Duodenal mucosa (tissue), 2 donors: ENCODE data around the gene RNF8.

Experiments
- H3K27ac ChIP-seq: one replicate; pipeline ENCODE4 v1.7.0; 2013; ENCODE audit warnings: low read depth, low read length
- H3K27me3 ChIP-seq, 2 donors: one replicate each; pipeline ENCODE4 v1.7.0; 2013; ENCODE audit warnings: low read length in 2 of 2, control low read depth in 1 of 2; ENCODE audit not compliant: insufficient read depth in 2 of 2, control insufficient read depth in 1 of 2
- H3K36me3 ChIP-seq, 2 donors: one replicate each; pipeline ENCODE4 v1.7.0; 2013; ENCODE audit warnings: low read length in 2 of 2, control low read depth in 1 of 2; ENCODE audit not compliant: insufficient read depth in 2 of 2, control insufficient read depth in 1 of 2
- H3K4me1 ChIP-seq, 2 donors: one replicate each; pipeline ENCODE4 v1.7.0; 2013; ENCODE audit warnings: low read length in 2 of 2, control low read depth in 1 of 2; ENCODE audit not compliant: insufficient read depth in 2 of 2, control insufficient read depth in 1 of 2
- H3K4me3 ChIP-seq, 2 donors: one replicate each; pipeline ENCODE4 v1.7.0; 2013; ENCODE audit warnings: low read length in 2 of 2, low read depth in 1 of 2
- H3K9ac ChIP-seq, 2 donors: one replicate each; pipeline ENCODE4 v1.7.0; 2013; ENCODE audit warnings: low read length in 2 of 2, low read depth in 1 of 2
- H3K9me3 ChIP-seq, 2 donors: one replicate each; pipeline ENCODE4 v1.7.0; 2013; ENCODE audit warnings: low read length in 2 of 2, control low read depth in 1 of 2; ENCODE audit not compliant: control insufficient read depth in 1 of 2

RNF8 gene

GRCh38 chr6:37372116-37372515, 18.3 kb downstream of the RNF8 start:
- Histone ChIP-seq H3K27ac (no peak overlapping the region), H3K4me1 (no peaks in the 10 kb centered on the region), H3K36me3 (peaks cover 10 to 70% of the 10 kb centered on the region in 2 donors), H3K9me3 (no peaks in the 10 kb centered on the region), H3K27me3 (no peaks in the 10 kb centered on the region), H3K4me3 (no peak overlapping the region), H3K9ac (no peak overlapping the region)

GRCh38 chr6:37373822-37374471, 20.2 kb downstream of the RNF8 start:
- H3K27me3 ChIP-seq = no peaks in the 10 kb centered on the region
- no peak overlapping the region for H3K4me3 ChIP-seq
- no peaks in the 10 kb centered on the region for H3K4me1 ChIP-seq
- H3K9me3 ChIP-seq = no peaks in the 10 kb centered on the region
- no peak overlapping the region for H3K9ac ChIP-seq
- H3K36me3 ChIP-seq = peaks cover 10 to 68% of the 10 kb centered on the region in 2 donors
- no peak overlapping the region for H3K27ac ChIP-seq

GRCh38 chr6:37375376-37375775, 21.6 kb downstream of the RNF8 start:
- no peak overlapping the region for H3K4me3 ChIP-seq
- H3K27me3 ChIP-seq = no peaks in the 10 kb centered on the region
- H3K36me3 ChIP-seq = peaks cover 10 to 58% of the 10 kb centered on the region in 2 donors
- H3K9ac ChIP-seq = no peak overlapping the region
- no peaks in the 10 kb centered on the region for H3K4me1 ChIP-seq
- no peak overlapping the region for H3K27ac ChIP-seq
- no peaks in the 10 kb centered on the region for H3K9me3 ChIP-seq

GRCh38 chr6:37376078-37376743, 22.4 kb downstream of the RNF8 start:
- peaks cover 9 to 55% of the 10 kb centered on the region in 2 donors for H3K36me3 ChIP-seq

GRCh38 chr6:37381579-37381978, 27.8 kb downstream of the RNF8 start:
- Histone ChIP-seq H3K36me3 (peaks cover 0 to 52% of the 10 kb centered on the region in 2 donors), H3K27me3 (no peaks in the 10 kb centered on the region), H3K4me3 (no peak overlapping the region), H3K27ac (no peak overlapping the region), H3K9ac (no peak overlapping the region), H3K4me1 (no peaks in the 10 kb centered on the region), H3K9me3 (no peaks in the 10 kb centered on the region)

More at GRCh38 chr6:37376078-37376743, 22.4 kb downstream of the RNF8 start:
- Histone ChIP-seq H3K4me3 (no peak overlapping the region), H3K9me3 (no peaks in the 10 kb centered on the region), H3K27me3 (no peaks in the 10 kb centered on the region), H3K9ac (no peak overlapping the region), H3K4me1 (no peaks in the 10 kb centered on the region), H3K27ac (no peak overlapping the region)

GRCh38 chr6:37382994-37383765, 29.4 kb downstream of the RNF8 start:
- Histone ChIP-seq H3K4me3 (no peak overlapping the region), H3K4me1 (no peaks in the 10 kb centered on the region), H3K36me3 (peaks cover 6 to 45% of the 10 kb centered on the region in 2 donors), H3K9me3 (no peaks in the 10 kb centered on the region), H3K27me3 (no peaks in the 10 kb centered on the region), H3K27ac (no peak overlapping the region), H3K9ac (no peak overlapping the region)

- Histone ChIP-seq H3K27ac (no peak overlapping the region), H3K27me3 (no peaks in the 10 kb centered on the region), H3K9me3 (no peaks in the 10 kb centered on the region), H3K9ac (no peak overlapping the region), H3K4me1 (no peaks in the 10 kb centered on the region), H3K4me3 (no peak overlapping the region), H3K36me3 (peaks cover 20 to 45% of the 10 kb centered on the region in 2 donors)
Measured at GRCh38 chr6:37388578-37388977, 34.8 kb downstream of the RNF8 start.

- Histone ChIP-seq H3K27me3 (no peaks in the 10 kb centered on the region), H3K27ac (no peak overlapping the region), H3K4me1 (no peaks in the 10 kb centered on the region), H3K4me3 (no peak overlapping the region), H3K9ac (no peak overlapping the region), H3K9me3 (no peaks in the 10 kb centered on the region), H3K36me3 (peaks cover 20 to 35% of the 10 kb centered on the region in 2 donors)
Measured at GRCh38 chr6:37389857-37390256, 36.1 kb downstream of the RNF8 start.

- H3K9ac ChIP-seq = no peak overlapping the region
- H3K4me3 ChIP-seq = no peak overlapping the region
- no peaks in the 10 kb centered on the region for H3K9me3 ChIP-seq
- no peaks in the 10 kb centered on the region for H3K27me3 ChIP-seq
- H3K4me1 ChIP-seq = no peaks in the 10 kb centered on the region
- no peak overlapping the region for H3K27ac ChIP-seq
- H3K36me3 ChIP-seq = peaks cover 20 to 35% of the 10 kb centered on the region in 2 donors
Measured at GRCh38 chr6:37391120-37391519, 37.3 kb downstream of the RNF8 start.

GRCh38 chr6:37392821-37393220, 39.0 kb downstream of the RNF8 start:
- Histone ChIP-seq H3K4me1 (no peaks in the 10 kb centered on the region), H3K9ac (no peak overlapping the region), H3K36me3 (peaks cover 16 to 31% of the 10 kb centered on the region in 2 donors)

More at GRCh38 chr6:37392821-37393220, 39.0 kb downstream of the RNF8 start:
- no peaks in the 10 kb centered on the region for H3K9me3 ChIP-seq
- H3K27me3 ChIP-seq = no peaks in the 10 kb centered on the region
- H3K4me3 ChIP-seq = no peak overlapping the region
- H3K27ac ChIP-seq = no peak overlapping the region
